ENCODE results near the gene FAM151A. TPM values are rescaled to one million over a fixed set of nuclear protein-coding genes. Genes with fewer than 3 reads are reported as not detected.

The FAM151A gene
- polyA plus RNA-seq (ENCODE audit: insufficient read length): 32.2 TPM
- long read RNA-seq, donor 1, transcript FAM151A-201 (8 exons, 2,005 nt): major isoform, 5 of 15 reads
- long read RNA-seq, donor 1, partial matches to known transcripts: 10 of 15 reads
- long read RNA-seq, donor 1, other reads (novel, unspliced or antisense): 0 of 15 reads
- long read RNA-seq, donor 2, transcript FAM151A-201 (8 exons, 2,005 nt): major isoform, 7 of 14 reads
- long read RNA-seq, donor 2, partial matches to known transcripts: 7 of 14 reads
- long read RNA-seq, donor 2, other reads (novel, unspliced or antisense): 0 of 14 reads
- long read RNA-seq, donor 3, transcript FAM151A-201 (8 exons, 2,005 nt): major isoform, 9 of 9 reads
- long read RNA-seq, donor 3, partial matches to known transcripts: 0 of 9 reads
- long read RNA-seq, donor 3, other reads (novel, unspliced or antisense): 0 of 9 reads
- long read RNA-seq, donor 4: 0 reads
- long read RNA-seq, donor 5, transcript FAM151A-201 (8 exons, 2,005 nt): major isoform, 6 of 6 reads
- long read RNA-seq, donor 5, partial matches to known transcripts: 0 of 6 reads
- long read RNA-seq, donor 5, other reads (novel, unspliced or antisense): 0 of 6 reads
- long read RNA-seq, donor 6, transcript FAM151A-201 (8 exons, 2,005 nt): major isoform, 7 of 7 reads
- long read RNA-seq, donor 6, partial matches to known transcripts: 0 of 7 reads
- long read RNA-seq, donor 6, other reads (novel, unspliced or antisense): 0 of 7 reads
- long read RNA-seq, donor 7, transcript FAM151A-201 (8 exons, 2,005 nt): major isoform, 7 of 17 reads
- long read RNA-seq, donor 7, partial matches to known transcripts: 10 of 17 reads
- long read RNA-seq, donor 7, other reads (novel, unspliced or antisense): 0 of 17 reads
- long read RNA-seq, donor 8, partial matches to known transcripts: 0 of 1 reads
- long read RNA-seq, donor 8, other reads (novel, unspliced or antisense): 0 of 1 reads

GRCh38 chr1:54623216-54624007 lies at the start of gene FAM151A:
Gene FAM151A (minus strand): TSS chr1:54623525. CDS start chr1:54623395, 130 bp downstream.
- no peak for DNase-seq

- no peak for DNase-seq
Observed at GRCh38 chr1:54671985-54672608, 48.8 kb upstream of the FAM151A start.

- no peak for DNase-seq
Observed at GRCh38 chr1:54668567-54668966, 45.2 kb upstream of the FAM151A start.

- DNase-seq: no peak
Observed at GRCh38 chr1:54667797-54668196, 44.5 kb upstream of the FAM151A start.

- no peak for DNase-seq
Observed at GRCh38 chr1:54666333-54666732, 43.0 kb upstream of the FAM151A start.

GRCh38 chr1:54665852-54666251 lies 42.5 kb upstream of the FAM151A start:
- no peak for DNase-seq

- no peak for DNase-seq
Observed at GRCh38 chr1:54664364-54664763, 41.0 kb upstream of the FAM151A start.

- no peak for DNase-seq
Observed at GRCh38 chr1:54663725-54664124, 40.4 kb upstream of the FAM151A start.

- DNase-seq: no peak
Observed at GRCh38 chr1:54658164-54658913, 35.0 kb upstream of the FAM151A start.

- no peak for DNase-seq
Observed at GRCh38 chr1:54653036-54653435, 29.7 kb upstream of the FAM151A start.

- DNase-seq: no peak
Observed at GRCh38 chr1:54652168-54652567, 28.8 kb upstream of the FAM151A start.

GRCh38 chr1:54651608-54652007 lies 28.3 kb upstream of the FAM151A start:
- no peak for DNase-seq

- DNase-seq: no peak
Observed at GRCh38 chr1:54650417-54650816, 27.1 kb upstream of the FAM151A start.

- no peak for DNase-seq
Observed at GRCh38 chr1:54649921-54650320, 26.6 kb upstream of the FAM151A start.

- DNase-seq: peak; percentile 19
Observed at GRCh38 chr1:54649130-54649898, 26.0 kb upstream of the FAM151A start.

- no peak for DNase-seq
Observed at GRCh38 chr1:54645806-54646676, 22.7 kb upstream of the FAM151A start.

- DNase-seq: no peak
Observed at GRCh38 chr1:54643736-54644135, 20.4 kb upstream of the FAM151A start.

GRCh38 chr1:54640863-54641836 lies 17.8 kb upstream of the FAM151A start, which contains the start of gene MROH7:
Gene MROH7 (plus strand): TSS chr1:54641786. CDS start chr1:54652927, 11,141 bp downstream.
- DNase-seq: no peak

Data from left kidney (tissue), 8 donors.